ENCODE results near the gene NID1.

NID1 gene

DNA sequence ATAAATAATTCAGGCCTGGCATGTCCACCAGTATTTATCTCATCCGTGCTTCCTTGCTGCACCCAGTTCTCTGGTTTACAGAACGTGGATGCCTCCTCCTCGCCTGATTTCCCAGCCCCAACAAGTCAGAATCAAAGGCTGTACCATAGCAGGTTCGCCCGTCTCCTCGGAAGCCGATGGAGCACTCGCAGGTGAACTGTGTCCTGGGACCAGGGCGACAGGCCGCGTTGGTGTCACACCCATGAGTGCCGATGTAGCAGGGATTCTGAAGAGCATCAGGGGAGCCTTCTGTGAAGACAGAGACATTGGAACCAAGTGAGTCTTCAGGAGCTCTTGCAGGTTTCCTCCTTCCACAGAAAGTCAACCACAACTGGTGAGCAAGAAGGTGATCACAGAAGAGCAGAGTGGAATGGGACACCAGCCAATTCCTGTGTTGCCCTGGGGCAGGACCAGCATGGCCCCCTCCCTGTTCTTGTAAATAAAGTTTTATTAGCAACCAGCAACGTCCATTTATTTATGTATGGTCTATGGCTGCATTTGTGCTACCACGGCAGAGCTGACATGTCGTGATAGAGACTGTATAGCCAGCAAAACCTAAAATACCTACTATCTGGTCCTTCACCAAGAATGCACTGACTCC lies 40.8 kb downstream of the NID1 start:
- H3K4me1 Mint-ChIP-seq = peaks cover 15% of the 10 kb centered on the region
- no peak for DNase-seq
- TF ChIP-seq, protein P1, sequence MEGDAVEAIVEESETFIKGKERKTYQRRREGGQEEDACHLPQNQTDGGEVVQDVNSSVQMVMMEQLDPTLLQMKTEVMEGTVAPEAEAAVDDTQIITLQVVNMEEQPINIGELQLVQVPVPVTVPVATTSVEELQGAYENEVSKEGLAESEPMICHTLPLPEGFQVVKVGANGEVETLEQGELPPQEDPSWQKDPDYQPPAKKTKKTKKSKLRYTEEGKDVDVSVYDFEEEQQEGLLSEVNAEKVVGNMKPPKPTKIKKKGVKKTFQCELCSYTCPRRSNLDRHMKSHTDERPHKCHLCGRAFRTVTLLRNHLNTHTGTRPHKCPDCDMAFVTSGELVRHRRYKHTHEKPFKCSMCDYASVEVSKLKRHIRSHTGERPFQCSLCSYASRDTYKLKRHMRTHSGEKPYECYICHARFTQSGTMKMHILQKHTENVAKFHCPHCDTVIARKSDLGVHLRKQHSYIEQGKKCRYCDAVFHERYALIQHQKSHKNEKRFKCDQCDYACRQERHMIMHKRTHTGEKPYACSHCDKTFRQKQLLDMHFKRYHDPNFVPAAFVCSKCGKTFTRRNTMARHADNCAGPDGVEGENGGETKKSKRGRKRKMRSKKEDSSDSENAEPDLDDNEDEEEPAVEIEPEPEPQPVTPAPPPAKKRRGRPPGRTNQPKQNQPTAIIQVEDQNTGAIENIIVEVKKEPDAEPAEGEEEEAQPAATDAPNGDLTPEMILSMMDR (IDR thresholded peaks at IDR 0.05) = no peak
- no peak overlapping the region for H3K4me3 Mint-ChIP-seq
- H3K27me3 Mint-ChIP-seq (ENCODE audit: low read depth, poor library complexity) = no peaks in the 10 kb centered on the region
- no peaks in the 10 kb centered on the region for H3K9me3 Mint-ChIP-seq
- no peak overlapping the region for H3K27ac Mint-ChIP-seq
- peaks cover 58% of the 10 kb centered on the region for H3K36me3 Mint-ChIP-seq (ENCODE audit: low read depth)

DNA sequence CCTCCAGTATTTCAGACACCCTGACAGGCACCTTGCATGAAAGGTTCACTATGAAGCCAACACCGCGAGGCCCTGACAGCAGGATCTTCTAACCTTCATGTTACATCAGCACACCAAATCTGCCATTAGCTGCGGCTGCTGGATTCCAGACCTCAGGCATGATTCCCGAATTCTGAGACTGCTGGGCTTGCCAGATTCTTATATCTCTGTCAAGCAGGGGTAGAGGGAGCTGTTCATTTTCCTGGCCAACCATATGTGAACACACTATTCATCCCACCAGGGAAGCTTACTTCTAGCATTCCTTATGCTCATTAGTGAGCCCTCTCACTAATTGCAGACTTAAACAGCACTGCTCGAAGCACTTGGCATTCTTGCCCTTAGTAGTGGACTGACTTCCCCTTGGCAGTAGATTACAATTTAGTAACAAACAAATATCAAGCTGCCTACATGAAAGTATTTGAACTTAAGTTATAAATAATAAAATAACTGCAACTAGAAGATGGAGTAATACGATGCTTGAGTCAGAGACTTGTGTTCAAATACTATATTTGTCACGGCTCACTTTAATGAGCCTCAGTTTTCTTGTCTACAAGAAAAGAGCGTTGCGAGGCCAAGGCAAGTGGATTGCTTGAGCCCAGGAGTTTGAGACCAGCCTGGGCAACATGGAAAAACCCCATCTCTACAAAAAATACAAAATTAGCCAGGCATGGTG lies 43.3 kb downstream of the NID1 start:
- Mint-ChIP-seq H3K36me3 (ENCODE audit: low read depth) (peaks cover 62% of the 10 kb centered on the region), H3K9me3 (no peaks in the 10 kb centered on the region), H3K4me1 (peaks cover 15% of the 10 kb centered on the region), H3K27ac (no peak overlapping the region), H3K4me3 (no peak overlapping the region), H3K27me3 (ENCODE audit: low read depth, poor library complexity) (no peaks in the 10 kb centered on the region)
- no peak for DNase-seq
- TF ChIP-seq, protein P1 (IDR thresholded peaks at IDR 0.05) = no peak

DNA sequence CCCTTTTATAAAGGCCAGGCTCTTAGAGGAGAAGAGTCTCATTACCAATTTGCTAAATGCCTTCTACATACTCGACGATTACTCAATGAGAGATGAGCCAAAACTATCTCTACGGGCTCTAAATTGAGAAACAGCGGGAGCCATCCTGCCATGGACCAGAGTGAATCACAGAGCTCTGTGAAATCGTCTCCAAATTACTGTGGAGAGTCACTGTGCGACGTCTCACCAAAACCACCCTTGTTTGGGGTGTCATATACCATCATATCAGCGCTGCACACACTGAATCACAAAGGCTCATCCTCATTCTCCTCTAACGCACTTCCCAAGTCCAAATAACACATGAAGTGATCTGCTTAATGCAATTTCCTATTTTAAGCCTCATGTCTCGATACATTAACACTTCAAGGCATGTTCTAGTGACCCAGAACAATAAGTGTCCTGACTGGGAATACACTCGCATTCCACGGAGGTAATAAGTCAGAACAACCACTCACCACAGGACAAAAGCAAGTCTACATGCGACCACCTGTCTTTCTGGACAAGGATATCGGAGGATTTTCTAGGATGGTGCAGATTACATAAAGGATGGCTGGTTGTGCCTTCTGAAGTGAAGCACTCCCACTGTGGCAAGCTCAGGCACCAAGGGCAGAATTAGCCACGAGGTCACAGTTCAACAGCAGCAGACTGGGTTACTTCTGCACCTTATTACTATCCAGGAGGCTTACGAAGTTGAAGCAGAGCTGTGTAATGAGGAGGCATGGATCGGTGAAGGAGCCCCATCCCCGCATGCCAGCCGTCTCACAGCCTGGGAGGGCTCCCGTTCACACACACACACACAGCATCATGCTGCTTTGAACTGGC lies 44.3 kb downstream of the NID1 start:
- DNase-seq = no peak
- Mint-ChIP-seq H3K4me3 (no peak overlapping the region), H3K27me3 (ENCODE audit: low read depth, poor library complexity) (no peaks in the 10 kb centered on the region), H3K9me3 (no peaks in the 10 kb centered on the region), H3K4me1 (peaks cover 23% of the 10 kb centered on the region), H3K27ac (peak overlapping the region; percentile 66), H3K36me3 (ENCODE audit: low read depth) (peaks cover 63% of the 10 kb centered on the region)
- TF ChIP-seq, protein P1 (IDR thresholded peaks at IDR 0.05) = no peak

DNA sequence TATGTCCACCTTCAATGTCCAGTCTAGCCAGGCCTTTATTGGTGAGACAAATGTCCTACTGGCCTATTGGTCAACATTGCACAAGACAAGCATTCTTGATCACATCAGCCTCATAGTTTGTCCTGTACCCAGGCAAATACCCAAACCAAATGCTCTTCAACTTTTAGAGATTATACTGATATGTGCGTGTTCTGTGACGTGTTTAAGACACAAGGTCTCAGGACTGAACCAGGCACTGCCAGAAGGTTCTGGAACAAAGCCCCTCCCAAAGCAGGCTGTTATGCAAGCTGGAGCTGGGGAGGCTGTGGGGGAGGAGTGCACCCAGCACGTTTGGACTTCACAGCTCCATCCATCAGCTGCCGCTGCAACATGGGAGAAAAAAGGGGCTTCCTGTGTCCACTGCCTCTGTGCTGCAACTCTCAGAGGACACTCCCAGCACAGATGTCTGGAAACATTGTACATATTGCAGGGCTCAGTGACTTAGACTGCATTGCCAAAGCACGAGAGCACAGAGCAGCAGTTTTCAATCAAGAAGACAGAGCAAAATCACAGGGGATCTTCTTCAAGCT lies 45.9 kb downstream of the NID1 start:
- H3K4me3 Mint-ChIP-seq = no peak overlapping the region
- peaks cover 64% of the 10 kb centered on the region for H3K36me3 Mint-ChIP-seq (ENCODE audit: low read depth)
- TF ChIP-seq, protein P1 (IDR thresholded peaks at IDR 0.05) = no peak
- DNase-seq = no peak
- H3K4me1 Mint-ChIP-seq = peaks cover 23% of the 10 kb centered on the region
- no peaks in the 10 kb centered on the region for H3K9me3 Mint-ChIP-seq
- H3K27ac Mint-ChIP-seq = no peak overlapping the region
- H3K27me3 Mint-ChIP-seq (ENCODE audit: low read depth, poor library complexity) = peaks cover 4% of the 10 kb centered on the region

DNA sequence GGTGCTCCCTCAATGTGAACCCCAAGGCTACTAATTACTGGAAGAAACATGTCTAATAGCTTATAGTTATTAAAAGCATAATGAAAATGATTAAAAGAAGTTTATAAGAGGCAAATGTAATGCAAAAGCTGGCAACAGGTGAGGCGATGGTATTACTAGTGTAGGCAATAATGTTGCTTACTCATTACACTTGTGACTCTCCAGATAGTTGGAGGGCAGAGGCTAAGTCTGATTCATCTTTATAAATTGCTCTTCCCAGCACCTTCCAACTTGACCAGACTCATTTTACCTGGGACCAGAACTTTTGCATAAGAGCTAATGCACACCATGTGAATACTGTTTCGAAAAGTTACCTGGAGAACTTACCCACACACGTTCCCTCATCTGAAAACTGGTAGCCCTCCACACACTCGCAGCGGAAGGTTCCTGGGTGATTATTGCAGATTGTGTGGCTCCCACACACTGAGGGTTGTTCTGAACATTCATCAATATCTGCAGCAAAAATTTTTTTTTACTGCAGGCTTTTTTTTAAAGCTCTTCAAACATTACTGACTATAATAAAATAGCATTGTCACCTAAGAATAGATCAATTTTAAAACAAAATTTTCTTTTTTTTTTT lies 48.0 kb downstream of the NID1 start:
- H3K36me3 Mint-ChIP-seq (ENCODE audit: low read depth) = peaks cover 59% of the 10 kb centered on the region
- H3K27ac Mint-ChIP-seq = no peak overlapping the region
- DNase-seq = no peak
- H3K4me3 Mint-ChIP-seq = no peak overlapping the region
- H3K4me1 Mint-ChIP-seq = peaks cover 23% of the 10 kb centered on the region
- TF ChIP-seq, protein P1 (IDR thresholded peaks at IDR 0.05) = no peak
- H3K27me3 Mint-ChIP-seq (ENCODE audit: low read depth, poor library complexity) = peaks cover 4% of the 10 kb centered on the region
- no peaks in the 10 kb centered on the region for H3K9me3 Mint-ChIP-seq

Measured in nephron progenitor cell (in vitro differentiated cells).